Measurements from ENCODE around the gene TNFRSF13B.

DNA sequence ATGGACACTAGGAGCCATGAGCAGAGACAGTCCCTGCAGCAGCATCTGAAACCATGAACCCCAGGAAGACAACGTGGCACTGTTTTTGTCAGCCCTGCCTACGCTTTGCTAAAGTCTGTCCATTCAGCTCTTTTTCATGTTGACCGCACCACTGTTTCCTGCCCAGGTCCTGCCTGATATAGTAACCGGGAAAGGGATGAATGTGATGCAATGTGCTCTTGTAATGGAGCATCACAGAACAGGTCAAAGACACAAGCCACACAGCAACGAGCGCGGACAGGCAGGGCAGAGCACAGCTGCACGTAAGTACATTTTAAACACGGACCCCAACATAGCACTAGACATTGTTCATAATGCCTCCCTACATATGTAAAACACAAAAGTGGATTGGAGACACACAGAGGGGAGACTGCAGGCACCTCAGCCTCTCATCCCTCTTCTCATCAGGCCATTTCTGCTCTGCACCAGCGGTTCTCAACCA, 16.9 kb upstream of the TNFRSF13B start:
- TF ChIP-seq GATA2 (IDR thresholded peaks at IDR 0.05; ENCODE audit: low read depth, low read length) (no peak), GATA3 (IDR thresholded peaks at IDR 0.05; ENCODE audit: low read depth, low read length) (no peak)
